ENCODE measurements around the gene P2RY12.

P2RY12 gene

DNA sequence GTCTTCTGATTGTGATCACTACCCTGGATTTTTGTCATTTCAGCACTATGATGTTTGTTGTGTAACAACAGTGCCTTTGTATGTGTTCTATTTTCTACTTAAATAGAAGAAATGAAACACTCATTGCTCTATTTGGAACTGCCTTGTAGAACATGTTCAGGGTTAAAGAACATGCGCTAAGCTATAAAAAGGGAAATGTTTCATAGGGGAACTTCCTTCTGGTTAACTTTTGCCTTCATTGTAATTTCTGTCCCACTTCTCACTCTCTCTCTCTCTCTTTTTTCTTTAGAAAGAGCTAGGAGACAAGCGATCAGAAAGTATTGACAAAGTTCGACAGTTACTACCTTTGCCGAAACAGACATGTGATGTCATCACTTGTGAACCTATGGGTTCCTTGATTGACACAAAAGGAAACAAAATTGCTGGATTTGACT, at the start of gene P2RY12:
TSS of gene P2RY12 (minus strand) at position 13 of the 434 bp plus-strand sequence. CDS start 45,908 bp downstream, outside the sequence.
- no peak for DNase-seq (ENCODE audit: low read depth)

DNA sequence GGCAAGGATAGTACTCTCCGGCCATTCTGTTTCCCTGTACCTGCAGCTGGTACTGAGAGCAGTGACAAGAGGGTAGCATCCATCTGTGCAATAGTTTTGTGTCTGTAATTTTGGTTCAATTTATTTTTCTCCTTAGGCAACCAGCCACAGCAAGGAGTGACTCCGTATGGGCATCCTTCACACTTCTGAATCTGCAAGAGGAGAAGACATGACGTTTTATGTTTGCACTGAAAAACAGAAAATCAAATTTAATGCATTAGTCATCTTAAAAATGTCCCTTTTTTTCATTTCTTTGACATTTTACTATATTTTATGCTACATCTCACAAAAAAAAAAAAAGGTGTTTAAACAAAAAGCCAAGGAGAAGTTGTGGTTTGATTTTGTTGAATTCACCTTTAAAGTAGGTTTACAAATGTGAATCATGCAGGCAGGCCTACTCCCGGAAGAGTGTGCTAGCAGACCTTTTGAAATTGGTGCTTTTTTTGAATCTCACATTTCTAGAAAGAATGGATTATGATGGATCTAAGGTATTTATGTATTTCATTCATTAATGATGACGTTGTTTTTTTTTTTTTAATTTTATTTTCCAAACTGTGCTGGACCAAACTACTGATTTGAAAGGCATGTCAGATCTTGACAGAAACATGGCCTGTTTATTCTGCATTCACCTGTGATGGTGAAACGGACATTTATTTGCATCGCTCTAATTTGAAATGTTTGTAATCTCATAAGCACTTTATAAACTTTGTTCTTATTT, 48.2 kb upstream of the P2RY12 start:
- no peak for DNase-seq (ENCODE audit: low read depth)

DNA sequence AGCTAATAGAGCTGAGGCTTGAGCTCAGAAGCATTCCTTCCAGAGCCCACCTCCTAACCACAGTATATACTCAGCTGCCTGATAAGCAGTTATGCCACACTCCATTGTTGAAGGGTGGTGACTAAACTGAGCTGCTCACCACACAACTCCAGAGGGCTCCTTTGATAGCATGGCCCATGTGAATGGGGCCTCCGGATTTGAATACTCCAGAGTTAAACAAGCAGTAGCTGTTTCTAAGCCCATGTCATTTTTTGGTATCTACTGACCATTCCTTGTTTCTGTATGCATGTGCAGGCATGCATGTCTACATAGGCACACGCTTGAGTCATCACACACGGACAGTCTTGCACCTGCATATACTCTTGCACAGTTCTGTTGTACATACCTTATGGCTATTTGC, 47.4 kb upstream of the P2RY12 start:
- no peak for DNase-seq (ENCODE audit: low read depth)

DNA sequence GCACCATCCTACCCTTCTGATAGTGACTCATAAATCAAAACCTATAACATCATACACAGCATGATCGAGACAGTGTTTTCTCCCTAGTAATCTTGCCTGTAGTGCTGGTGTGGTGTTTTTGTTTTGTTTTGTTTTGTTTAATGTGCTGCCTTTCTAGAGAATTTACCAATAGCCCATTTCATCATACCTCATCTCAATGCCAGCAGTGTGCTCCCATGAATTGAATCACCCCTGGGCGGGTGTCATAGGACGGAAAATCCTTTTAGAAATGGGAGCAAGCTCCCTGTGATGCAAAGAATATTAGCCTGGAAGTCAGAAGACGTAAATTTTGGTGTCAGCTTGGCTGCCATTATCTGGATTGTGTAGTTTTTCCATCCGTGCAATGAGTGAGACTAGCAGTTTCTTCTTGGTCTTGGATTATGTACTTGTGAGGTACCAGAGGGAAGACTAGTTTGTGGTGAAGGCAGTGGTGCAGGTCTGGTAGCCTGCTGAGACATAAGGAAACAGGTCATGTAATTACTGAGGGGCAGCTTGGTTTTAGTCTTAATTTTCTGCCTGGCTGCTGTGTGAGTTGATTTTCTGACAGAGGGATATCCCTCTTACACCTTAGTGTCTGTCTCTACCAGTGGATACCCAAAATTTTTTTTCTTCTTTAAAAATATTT, 46.4 kb upstream of the P2RY12 start:
- DNase-seq (ENCODE audit: low read depth), result no peak

DNA sequence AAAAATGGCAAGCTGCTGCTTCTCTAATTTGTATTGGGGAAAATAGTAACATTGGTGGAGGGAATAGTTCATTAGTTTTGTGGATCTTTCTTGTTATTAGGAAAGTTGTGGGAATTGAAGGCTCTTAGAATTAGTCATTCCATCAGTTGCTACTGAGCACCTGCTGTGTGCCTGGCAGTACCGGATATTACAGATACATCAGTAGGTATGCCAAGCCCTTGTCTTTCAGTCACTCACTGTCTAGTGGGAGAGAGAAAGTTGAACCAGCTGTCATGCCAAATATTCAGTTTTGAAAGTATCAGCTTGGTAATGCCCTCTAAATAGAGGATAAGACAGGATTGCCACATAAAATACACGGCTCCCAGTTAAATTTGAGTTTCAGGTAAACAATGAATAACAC, 43.8 kb upstream of the P2RY12 start:
- no peak for DNase-seq (ENCODE audit: low read depth)

DNA sequence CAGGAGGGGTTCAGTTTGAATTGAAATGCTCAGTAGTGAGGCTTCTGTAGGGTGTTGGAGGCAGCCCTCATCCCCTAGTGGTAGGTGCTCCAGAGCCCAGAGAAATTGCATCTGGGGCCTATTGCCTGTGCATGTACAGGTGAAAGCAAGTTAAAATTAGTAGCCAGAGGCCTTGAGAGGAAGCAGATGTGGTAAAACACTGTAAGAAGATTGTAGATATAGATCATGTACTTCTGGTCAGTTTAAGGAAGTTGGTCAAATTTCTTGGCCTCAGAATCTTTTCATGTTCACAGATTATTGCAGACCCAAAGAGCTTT, 41.7 kb upstream of the P2RY12 start:
- DNase-seq (ENCODE audit: low read depth), result no peak

DNA sequence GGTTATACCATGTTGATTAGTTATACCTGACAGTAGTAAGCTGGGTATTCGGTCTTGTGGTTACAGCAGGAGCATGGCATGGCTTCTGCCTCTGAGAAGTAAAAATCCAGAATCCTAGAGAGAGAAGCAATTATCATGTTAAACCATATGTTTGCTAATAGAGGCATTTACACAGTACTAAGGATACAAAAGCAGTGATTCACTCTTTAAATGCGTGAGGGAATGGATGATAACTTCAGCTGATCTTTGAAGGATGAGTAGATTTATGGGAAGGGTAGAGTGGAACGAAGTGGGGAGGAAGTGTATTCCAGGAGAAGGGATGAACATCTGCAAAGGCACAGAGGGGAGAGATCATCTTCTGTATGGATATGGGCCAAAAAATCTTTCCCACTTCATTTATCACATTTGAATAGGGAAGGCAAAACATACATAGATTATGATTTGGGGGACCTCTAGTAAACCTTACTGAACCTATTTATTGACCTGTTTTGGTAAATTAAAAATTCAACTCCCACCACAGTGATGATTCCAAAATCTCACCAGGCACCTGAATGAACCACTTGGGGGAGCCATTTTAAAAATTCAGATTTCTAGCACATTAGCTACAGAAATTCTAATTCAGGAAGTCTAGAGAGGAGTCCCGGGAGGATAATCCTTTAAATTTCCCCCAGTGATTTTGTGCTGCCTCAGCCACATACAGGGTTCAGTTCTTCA, 41.2 kb upstream of the P2RY12 start:
- DNase-seq (ENCODE audit: low read depth), result no peak

DNA sequence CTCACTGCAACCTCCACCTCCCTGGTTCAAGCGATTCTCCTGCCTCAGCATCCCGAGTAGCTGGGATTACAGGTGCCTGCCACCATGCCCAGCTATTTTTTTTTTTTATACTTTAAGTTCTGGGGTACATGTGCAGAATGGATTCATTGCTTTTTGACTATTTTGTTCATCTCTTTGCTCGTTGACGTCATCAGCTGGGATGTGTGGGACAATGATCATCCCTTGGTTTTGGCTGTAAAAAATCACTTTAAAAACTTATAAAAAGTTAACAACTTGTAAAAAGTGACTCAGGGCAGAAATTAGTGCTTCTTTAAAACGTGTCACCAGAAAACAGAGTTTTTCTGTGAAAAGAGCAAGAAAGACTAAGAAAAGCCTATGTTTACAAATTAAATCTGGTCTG, 38.5 kb upstream of the P2RY12 start:
- DNase-seq (ENCODE audit: low read depth), result no peak

DNA sequence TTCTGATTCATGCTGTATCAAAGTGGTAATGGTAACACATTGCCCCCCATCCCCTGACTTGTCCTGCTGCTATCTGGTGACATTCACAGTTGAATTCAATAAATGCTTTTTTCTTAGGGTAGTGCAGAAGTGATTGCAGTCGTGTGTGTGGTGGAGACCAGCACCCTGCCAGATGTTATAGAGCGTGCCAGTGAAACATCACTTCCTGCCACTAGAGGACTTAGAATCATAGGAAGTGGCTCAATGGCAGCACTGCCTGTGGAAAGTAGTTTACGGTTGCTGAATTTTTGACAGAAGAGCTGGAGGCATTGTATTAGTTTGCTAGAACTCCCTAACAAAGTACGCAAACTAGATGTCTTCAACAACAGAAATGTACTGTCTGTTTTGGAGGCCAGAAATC, 37.4 kb upstream of the P2RY12 start:
- DNase-seq (ENCODE audit: low read depth), result no peak

DNA sequence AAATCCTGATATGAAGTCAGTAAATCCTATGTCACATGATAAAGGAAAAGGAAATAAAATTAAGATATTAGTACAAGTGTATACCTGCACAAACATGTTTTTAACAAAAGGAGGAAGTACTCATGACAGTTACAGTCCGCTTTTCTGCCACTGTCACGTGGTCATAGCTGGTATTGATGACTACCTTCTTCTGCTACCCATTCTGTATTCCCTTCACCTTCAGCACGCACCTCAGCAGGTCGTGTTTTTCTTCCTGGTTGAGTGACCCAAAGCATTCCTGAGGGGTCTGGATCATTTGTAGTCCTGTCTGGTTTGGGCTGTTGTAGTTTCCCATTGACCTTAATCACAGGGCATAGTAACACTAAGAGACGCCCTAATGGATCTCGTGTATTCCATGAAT, 35.3 kb upstream of the P2RY12 start:
- DNase-seq (ENCODE audit: low read depth), result no peak

DNA sequence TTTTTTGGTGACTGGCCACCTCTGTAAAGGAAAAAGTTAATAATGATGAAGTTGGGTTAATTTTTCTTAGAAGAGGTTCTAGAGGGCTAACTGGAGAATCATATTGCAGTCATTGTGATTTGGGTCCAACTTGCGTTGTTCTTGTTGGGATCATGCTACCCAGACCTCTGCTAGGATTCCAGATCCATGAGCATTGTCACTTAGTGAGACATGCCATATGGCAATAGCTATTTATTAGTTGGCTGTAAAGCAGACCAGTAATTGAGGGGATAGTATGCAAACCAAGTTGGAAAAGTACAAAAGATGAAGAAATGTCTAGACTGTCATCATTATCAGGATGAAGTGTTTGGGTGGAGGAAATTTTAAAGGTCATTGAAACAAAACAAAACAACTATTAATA, 30.7 kb upstream of the P2RY12 start:
- DNase-seq (ENCODE audit: low read depth), result no peak

DNA sequence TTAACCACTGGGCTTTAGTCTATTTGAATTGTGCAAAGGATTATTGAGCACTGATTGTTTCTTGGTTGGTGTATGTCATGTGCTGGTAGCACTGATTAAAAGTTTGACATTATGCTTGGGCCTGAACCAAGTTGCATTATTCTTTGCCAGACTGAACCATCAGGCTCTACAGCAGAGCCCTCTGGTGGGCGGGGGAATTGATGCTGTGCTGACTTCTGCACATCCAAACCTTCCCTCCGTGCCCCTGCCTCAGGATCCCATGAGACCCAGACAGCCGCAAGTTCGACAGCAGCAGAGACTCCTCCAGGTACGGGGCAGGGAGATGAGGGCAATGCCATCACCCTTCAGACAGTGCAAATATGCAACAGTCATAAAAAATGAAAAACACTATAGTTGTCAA, 28.4 kb upstream of the P2RY12 start:
- no peak for DNase-seq (ENCODE audit: low read depth)

DNA sequence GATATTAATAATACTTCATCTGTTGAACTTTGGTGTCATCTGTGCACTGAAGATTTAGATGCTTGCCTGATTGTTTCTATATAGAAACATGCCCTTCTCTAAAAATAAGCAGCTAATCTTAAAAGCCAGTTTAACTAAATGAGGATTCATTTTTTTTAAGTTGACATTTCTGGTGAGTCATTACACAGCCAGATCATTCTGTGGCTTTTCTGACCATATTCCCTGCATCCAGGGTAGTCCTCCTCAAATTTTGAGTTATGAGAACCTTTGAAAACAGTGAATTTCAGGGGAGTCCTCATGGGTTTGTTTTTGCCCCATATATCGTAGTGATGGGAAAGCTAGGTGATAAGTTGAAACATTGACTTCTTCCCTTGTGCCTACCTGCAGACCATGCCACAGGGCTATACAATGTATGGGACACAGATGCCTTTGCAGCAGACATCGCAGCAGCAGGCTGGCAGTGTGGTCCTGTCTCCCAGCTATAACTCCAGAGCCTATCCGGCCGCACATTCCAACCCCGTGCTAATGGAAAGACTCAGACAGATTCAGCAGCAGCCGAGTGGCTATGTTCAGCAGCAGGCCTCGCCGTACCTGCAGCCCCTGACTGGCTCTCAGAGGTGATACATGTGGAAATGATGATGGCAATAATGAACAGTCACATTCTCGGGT, 26.5 kb upstream of the P2RY12 start:
- no peak for DNase-seq (ENCODE audit: low read depth)

DNA sequence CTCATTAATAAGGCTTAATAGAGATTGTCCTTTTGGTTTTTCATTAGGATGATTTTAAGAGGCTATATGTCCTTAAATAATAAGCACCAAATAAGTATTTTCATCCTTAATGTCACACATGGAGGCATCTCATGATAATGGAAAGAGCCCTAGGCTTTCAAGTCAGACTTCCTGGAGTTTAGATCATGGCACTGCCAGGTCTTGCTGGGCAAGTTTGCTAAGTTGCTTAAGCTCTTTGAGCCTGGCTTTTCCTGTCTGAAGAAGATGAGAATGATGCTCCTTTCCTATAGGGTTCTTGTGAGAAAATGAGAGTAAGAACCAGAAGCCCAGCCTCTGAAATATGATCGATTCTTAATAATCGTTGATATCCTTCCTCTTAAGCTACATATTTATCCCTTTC, 23.4 kb upstream of the P2RY12 start:
- no peak for DNase-seq (ENCODE audit: low read depth)

DNA sequence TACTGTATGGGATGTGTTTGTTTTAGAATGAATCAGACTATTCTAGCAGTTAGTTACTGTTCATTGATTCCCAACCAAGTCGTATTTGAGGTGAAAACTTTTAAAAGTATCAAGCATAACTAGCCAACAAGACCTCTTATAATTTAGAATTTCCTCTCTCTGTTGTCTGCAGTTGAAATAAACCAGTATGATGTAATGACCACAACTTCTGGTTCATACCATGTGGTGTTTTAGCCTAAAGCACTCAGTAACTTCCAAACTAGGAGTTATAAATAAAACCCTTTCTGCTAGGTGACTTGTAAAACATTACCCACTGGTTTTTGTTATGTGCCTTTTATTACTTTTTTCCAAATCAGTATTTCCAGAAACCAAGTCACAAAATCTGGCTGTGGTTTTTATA, 19.8 kb upstream of the P2RY12 start:
- DNase-seq (ENCODE audit: low read depth), result no peak

DNA sequence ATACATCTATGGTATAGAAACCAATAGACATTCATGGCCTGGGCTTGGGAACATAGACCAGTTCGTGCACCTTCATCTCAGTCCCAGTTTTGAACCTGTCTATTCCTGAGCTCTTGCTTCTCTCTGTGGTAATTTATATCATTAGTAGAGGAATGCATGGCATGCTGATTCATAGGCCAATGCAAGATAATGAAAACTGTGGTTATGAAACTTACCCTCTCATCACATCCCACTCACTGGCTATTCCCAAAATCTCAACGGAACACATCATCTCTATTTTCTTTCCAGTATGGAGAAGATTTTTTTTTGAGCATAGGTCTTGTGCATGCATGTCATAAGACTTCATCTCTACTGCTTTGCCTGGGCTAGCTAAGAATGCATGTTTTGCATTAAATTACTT, 18.7 kb upstream of the P2RY12 start:
- no peak for DNase-seq (ENCODE audit: low read depth)

DNA sequence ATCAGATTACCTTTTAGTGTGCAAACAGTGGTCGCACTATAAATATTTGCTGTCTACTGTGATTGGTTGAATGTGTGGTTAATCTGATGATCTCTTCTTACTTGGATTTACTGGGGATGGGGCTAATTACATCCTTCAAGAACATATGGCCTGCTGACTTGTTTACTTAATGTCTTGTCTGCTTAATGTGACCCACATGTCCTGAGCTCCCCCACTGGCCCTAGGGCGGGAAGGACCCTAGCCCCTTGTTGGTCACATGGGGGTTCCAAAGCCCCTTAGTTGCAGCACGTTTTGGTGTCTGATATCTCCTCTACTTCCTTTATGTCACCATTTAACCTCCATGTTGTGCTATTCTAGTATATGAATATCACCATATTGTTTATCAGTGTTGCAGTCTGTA, 17.8 kb upstream of the P2RY12 start:
- no peak for DNase-seq (ENCODE audit: low read depth)

DNA sequence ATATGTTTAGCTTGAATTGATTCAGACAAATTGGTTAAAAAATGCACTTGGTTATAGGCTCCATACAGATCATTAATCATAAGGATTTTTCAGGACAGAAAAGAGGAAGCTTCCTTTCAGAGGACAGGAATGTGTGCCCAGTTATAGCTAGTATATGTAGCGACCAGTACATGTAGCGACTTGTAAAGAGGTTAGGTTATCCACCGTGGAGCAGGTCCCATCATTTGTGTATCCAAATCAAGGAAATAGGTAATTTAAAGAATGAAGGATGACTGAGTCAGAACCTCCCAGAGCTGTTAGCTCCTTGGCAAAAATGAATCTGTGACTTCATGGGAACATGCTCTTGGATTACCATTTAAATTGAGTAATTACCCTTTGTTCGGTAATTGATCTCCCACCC, 15.8 kb upstream of the P2RY12 start:
- DNase-seq (ENCODE audit: low read depth), result no peak

DNA sequence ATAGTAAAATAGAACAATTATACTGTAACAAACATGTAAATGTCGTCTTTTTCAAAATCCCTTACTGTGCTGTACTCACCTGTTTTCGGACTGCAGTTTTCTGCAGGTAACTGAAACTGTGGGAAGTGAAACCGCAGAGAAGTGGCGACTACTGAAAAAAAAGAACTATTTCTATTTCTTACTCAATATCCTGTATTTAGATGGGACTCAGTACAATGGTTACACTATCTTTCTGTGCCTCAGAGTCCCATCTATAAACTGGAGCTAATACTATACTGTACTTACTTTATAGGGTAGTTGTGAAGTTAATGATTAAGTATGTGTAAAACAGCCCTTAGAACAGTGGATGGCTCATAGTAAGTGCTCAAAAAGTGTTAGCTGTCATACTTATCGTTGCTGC, 14.3 kb upstream of the P2RY12 start:
- no peak for DNase-seq (ENCODE audit: low read depth)

DNA sequence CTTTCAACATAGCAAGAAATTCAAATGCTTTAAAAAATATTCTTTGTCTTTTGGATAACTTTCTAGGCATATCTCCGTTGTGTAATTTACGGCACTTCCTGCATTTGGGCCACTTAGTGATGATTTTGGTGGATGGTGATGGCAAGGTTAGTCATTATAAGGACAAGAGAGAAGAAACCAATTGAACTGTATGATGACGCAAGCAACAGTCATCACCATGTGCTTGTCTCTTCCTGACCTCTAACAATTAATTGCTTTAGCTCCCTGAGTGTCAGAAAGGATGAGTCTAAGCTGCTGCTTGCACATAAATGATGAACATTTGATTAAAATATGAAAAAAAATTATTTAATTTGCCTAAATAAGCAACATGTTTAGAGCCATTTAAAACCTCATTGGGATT, 11.3 kb upstream of the P2RY12 start:
- DNase-seq (ENCODE audit: low read depth), result no peak

DNA sequence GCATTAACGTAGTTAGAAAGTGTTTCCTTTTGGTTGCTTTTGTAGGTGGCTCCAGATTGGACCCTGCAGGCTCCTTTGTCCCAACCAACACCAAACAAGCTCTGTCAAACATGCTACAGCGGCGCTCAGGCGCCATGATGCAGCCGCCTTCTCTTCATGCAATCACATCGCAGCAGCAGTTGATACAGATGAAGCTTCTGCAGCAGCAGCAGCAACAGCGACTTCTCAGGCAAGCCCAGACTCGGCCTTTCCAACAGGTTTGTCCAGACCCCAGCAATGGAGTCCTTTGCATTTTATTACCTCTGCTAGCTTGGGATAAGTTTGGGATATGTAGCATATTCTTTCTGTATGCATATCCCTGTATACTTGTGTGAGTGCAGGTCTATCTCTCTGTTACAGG, 10.1 kb upstream of the P2RY12 start:
- no peak for DNase-seq (ENCODE audit: low read depth)

DNA sequence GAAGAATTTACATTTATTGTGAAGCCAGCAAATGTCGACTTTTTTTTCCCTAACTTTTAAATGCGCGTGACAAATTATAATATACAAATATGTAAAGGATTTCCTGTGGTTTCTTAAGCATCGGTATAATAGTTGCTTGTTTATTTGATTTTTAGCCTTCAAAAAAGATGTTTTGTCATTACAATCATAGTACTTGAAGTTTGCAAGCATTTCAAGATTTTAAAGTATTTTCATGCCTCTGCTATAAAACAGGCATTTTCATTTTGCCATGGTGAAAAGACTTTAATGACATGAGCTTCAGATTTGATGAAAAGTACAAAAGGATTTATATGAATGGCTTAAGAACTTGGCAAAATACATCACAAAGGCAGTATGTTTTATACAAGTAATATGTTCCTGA, 9.4 kb upstream of the P2RY12 start:
- DNase-seq (ENCODE audit: low read depth), result no peak
